GM23248 (cell line): ENCODE data around the gene PRCC. TPM values are rescaled to one million over a fixed set of nuclear protein-coding genes. Genes with fewer than 3 reads are reported as not detected.

Experiments used
- DNase-seq: peaks from one replicate; pipeline ENCODE4 v3.0.0-alpha.2; 2015
- H2AFZ ChIP-seq: fragments of 200-600 bp; sonication (generic); 2 replicates; pipeline ENCODE4 v1.6.1; 2016; ENCODE audit warnings: antibody characterized with exemption
- H3F3A ChIP-seq: fragments of 200-600 bp; sonication (generic); 2 replicates; pipeline ENCODE4 v1.6.1; 2016; ENCODE audit warnings: mild to moderate bottlenecking, antibody characterized with exemption, mixed run types; ENCODE audit not compliant: insufficient read depth
- H3K27ac ChIP-seq: fragments of 200-600 bp; sonication (generic); 2 replicates; pipeline ENCODE4 v1.5.1; 2016; ENCODE audit warnings: mild to moderate bottlenecking
- H3K27me3 ChIP-seq: fragments of 200-600 bp; sonication (generic); replicated peaks from 2 replicates; pipeline ENCODE4 v1.6.1; 2016; ENCODE audit warnings: mild to moderate bottlenecking; ENCODE audit not compliant: insufficient read depth
- H3K36me3 ChIP-seq: fragments of 200-600 bp; sonication (generic); 2 replicates; pipeline ENCODE4 v1.6.1; 2016; ENCODE audit warnings: low read depth, mild to moderate bottlenecking
- H3K4me1 ChIP-seq: fragments of 200-600 bp; sonication (generic); 2 replicates; pipeline ENCODE4 v1.6.1; 2016; ENCODE audit warnings: mild to moderate bottlenecking; ENCODE audit not compliant: insufficient read depth
- H3K4me2 ChIP-seq: fragments of 200-600 bp; sonication (generic); one replicate; pipeline ENCODE4 v1.6.1; 2016; ENCODE audit warnings: mild to moderate bottlenecking; ENCODE audit not compliant: unreplicated experiment
- H3K4me3 ChIP-seq: fragments of 200-600 bp; sonication (generic); 2 replicates; pipeline ENCODE4 v1.5.1; 2016; ENCODE audit warnings: mild to moderate bottlenecking
- H3K79me2 ChIP-seq: fragments of 200-600 bp; sonication (generic); 2 replicates; pipeline ENCODE4 v1.6.1; 2016; ENCODE audit warnings: mild to moderate bottlenecking; ENCODE audit not compliant: insufficient read depth
- H3K9ac ChIP-seq: fragments of 200-600 bp; sonication (generic); 2 replicates; pipeline ENCODE4 v1.6.1; 2016; ENCODE audit warnings: mild to moderate bottlenecking
- H3K9me2 ChIP-seq: fragments of 200-600 bp; sonication (generic); 2 replicates; pipeline ENCODE4 v1.6.1; 2016; ENCODE audit warnings: mixed run types, mild to moderate bottlenecking, moderate library complexity; ENCODE audit not compliant: insufficient read depth
- H3K9me3 ChIP-seq: fragments of 200-600 bp; sonication (generic); one replicate; pipeline ENCODE4 v1.6.1; 2017; ENCODE audit warnings: low read depth
- H4K20me1 ChIP-seq: fragments of 200-600 bp; sonication (generic); 2 replicates; pipeline ENCODE4 v1.6.0; 2016; ENCODE audit not compliant: insufficient read depth
- EZH2 ChIP-seq: fragments of 200-600 bp; sonication (generic); IDR thresholded peaks from 2 replicates; pipeline ENCODE4 v1.6.1; 2018; ENCODE audit warnings: antibody characterized with exemption, mild to moderate bottlenecking; ENCODE audit not compliant: insufficient read depth, poor library complexity, severe bottlenecking
- EZH2phosphoT487 ChIP-seq: fragments of 200-600 bp; sonication (generic); IDR thresholded peaks from 2 replicates; pipeline ENCODE4 v1.6.1; 2018; ENCODE audit warnings: antibody characterized with exemption, moderate library complexity, mild to moderate bottlenecking, low read depth; ENCODE audit not compliant: insufficient read depth
- WGBS, 2 experiments: methylation state at CpG; one replicate each; pipeline ENCODE4 v1.1.6; 2015 to 2017; ENCODE audit warnings: low lambda C conversion rate in 2 of 2, low coverage in 1 of 2; ENCODE audit errors: missing lambda C conversion rate in 2 of 2; 5-methylcytosine and 5-hydroxymethylcytosine counted together
- in situ Hi-C: fragments of 300-500 bp; cut with MboI; formaldehyde crosslinking; loops from 2 replicates; pipeline ENCODE4 v1.15.0; 2020
- polyA plus RNA-seq: library from polyadenylated mRNA; unstranded; fragments of >200 nt; fragmentation: Nextera tagmentation; extraction: Ambion mirVana; gene quantifications from 2 replicates; pipeline ENCODE4 v1.2.1, GENCODE V29; 2016
- total RNA-seq: library from RNA; depleted of rRNA; stranded (reverse); fragments of >200 nt; shearing (Covaris generic); gene quantifications from 2 replicates; pipeline ENCODE4 v1.2.3, GENCODE V29; 2014

PRCC gene
- total and polyA plus RNA-seq, 2 experiments from 2014 or later: 32.4 to 57.0 TPM

DNA sequence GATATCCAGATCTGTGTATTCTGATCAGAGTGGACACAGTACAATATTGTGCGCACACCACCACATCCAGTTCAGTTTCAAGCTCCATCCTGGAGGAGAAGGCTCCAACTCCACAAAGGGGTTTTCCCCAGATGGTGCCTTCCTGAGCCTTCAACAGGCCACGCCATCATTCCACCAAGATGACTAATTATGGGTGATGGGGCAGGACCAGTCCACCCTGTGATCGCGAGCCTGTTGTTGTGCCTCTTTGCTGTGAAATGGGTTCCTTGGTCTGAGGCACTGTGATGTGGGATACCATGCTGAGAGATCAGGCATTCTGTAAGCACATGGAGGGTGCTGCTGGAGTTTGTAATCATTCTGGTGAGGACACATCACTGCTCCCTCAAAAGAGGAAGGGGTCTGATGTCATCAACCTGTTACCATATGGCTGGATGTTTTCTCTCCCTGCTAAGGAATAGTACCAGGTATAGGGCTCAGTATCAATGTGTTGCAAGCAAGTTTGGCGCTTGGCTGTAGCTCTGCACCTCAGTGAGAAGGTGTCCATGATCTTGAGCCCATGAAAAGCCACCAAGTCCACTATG is 56.0 kb downstream of the PRCC start:
- Histone ChIP-seq H3K36me3 (no peaks in the 10 kb centered on the region), H3K4me3 (no peak overlapping the region), H3F3A (0 out of 2 replicates have a peak, but pooled peaks cover 3% of the 10 kb centered on the region), H3K27me3 (no peaks in the 10 kb centered on the region), H4K20me1 (no peaks in the 10 kb centered on the region), H3K4me2 (no peak overlapping the region), H3K79me2 (no peaks in the 10 kb centered on the region), H2AFZ (no peak overlapping the region), H3K4me1 (peaks cover 15% of the 10 kb centered on the region), H3K27ac (no peak overlapping the region), H3K9me3 (no peaks in the 10 kb centered on the region), H3K9me2 (no peaks in the 10 kb centered on the region), H3K9ac (no peak overlapping the region)
- DNase-seq: no peak
- in situ Hi-C loops: no loop called here
- WGBS, 2 experiments: 93 to 95% methylated on average over 5 of the region's 5 CpGs
- TF ChIP-seq EZH2phosphoT487 (no peak), EZH2 (no peak)

DNA sequence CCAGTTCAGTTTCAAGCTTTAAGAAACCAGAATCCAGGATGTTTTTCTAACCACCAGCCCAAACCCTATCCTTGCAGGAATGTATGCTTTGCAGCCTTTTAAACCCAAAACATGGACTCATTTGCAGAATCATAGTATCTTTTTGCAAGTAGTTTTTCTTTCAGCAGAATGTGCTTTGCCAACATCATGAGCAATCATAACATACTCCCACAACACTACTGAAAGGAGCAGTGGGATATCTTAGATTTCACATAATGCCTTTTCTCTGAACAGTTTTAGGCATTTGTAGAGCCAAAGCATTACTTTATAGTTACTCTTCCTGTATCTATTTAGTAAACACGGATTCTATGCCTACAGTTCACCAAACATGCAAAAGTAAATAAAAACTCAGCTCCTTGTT is 59.3 kb downstream of the PRCC start:
- DNase-seq: peak; percentile 55
- Histone ChIP-seq H3K36me3 (no peaks in the 10 kb centered on the region), H3K9me2 (no peaks in the 10 kb centered on the region), H3K79me2 (no peaks in the 10 kb centered on the region), H3K4me1 (peaks cover 13% of the 10 kb centered on the region), H4K20me1 (no peaks in the 10 kb centered on the region), H3K9ac (no peak overlapping the region), H3K27ac (no peak overlapping the region), H3K27me3 (0 out of 2 replicates have a peak, but pooled peaks cover 9% of the 10 kb centered on the region), H3F3A (0 out of 2 replicates have a peak, but pooled peaks cover 3% of the 10 kb centered on the region), H3K4me3 (no peak overlapping the region), H3K9me3 (no peaks in the 10 kb centered on the region), H3K4me2 (no peak overlapping the region), H2AFZ (no peak overlapping the region)
- TF ChIP-seq EZH2 (no peak), EZH2phosphoT487 (no peak)
- WGBS, 2 experiments: 38% methylated on average over 1 of the region's 1 CpG
- in situ Hi-C loops: no loop called here

DNA sequence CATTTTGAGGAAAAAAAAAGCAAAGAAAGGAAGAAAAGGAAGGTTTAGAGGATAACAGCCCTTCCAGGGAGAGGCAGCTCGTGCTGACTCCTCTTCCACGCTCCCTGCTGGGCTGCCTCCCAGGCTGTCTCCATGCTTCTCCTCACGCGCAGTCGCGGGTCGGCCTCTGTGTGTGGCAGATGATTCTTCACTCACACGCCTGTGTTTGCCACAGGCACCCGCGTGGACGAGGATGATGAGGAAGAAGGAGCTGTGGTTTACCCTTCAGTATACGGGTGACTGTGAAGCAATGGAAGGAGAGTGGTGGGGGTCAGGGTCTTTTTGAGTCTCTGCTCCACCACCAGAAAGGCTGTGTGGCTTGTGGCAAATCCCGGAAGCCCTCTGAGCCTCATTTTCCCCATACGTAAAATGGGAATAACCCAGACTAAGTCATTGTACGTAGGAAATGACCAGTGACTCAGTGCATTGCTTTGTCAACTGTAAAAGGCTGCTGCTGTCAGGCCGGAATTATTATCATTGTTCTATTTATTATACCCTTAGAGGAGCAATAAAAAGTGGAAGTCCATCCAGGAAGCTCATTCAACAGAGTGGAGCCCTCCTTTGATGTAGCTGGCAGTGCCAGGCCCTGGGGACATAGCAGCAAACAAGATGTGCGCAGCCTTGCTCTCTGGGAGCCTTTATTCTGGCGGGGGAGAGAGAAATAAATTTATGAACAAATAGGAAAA is 61.2 kb downstream of the PRCC start:
- no peak overlapping the region for H3K27ac ChIP-seq
- DNase-seq: no peak
- H3K27me3 ChIP-seq: 0 out of 2 replicates have a peak, but pooled peaks cover 18% of the 10 kb centered on the region
- no peaks in the 10 kb centered on the region for H3K9me3 ChIP-seq
- H3K4me3 ChIP-seq: no peak overlapping the region
- H3K9ac ChIP-seq: no peak overlapping the region
- H2AFZ ChIP-seq: no peak overlapping the region
- H3K36me3 ChIP-seq: no peaks in the 10 kb centered on the region
- no peaks in the 10 kb centered on the region for H3K79me2 ChIP-seq
- H4K20me1 ChIP-seq: no peaks in the 10 kb centered on the region
- no peak overlapping the region for H3K4me2 ChIP-seq
- in situ Hi-C loops: no loop called here
- no peak for TF ChIP-seq EZH2phosphoT487
- TF ChIP-seq EZH2: no peak
- no peaks in the 10 kb centered on the region for H3K9me2 ChIP-seq
- no peaks in the 10 kb centered on the region for H3K4me1 ChIP-seq
- H3F3A ChIP-seq: no peaks in the 10 kb centered on the region
- 65% methylated on average over 18 of the region's 18 CpGs for WGBS, 2 experiments

DNA sequence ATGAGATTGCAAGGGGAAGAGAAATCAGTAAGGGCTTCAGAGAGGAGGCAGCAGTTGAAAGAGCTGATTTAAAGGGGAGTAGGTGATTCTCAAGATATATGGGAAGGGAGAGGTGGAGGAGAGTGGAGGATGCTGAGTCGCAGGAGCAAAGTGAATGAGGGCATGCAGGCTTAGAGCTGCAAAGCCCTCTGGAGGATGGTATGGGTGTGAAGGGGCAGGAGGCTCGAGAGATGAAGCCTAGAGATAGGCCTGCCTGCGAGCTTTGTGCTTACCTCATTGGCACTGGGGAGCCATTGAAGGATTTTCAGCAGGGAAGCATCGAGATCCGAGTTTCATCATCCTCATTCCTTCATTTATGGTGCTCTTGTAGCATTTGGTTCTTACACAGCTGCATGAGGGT is 65.1 kb downstream of the PRCC start:
- TF ChIP-seq EZH2phosphoT487 (no peak), EZH2 (no peak)
- Histone ChIP-seq H3K9ac (no peak overlapping the region), H3K36me3 (no peaks in the 10 kb centered on the region), H4K20me1 (no peaks in the 10 kb centered on the region), H3K79me2 (no peaks in the 10 kb centered on the region), H3F3A (no peaks in the 10 kb centered on the region), H3K4me3 (no peak overlapping the region), H3K4me2 (no peak overlapping the region), H2AFZ (no peak overlapping the region), H3K9me3 (no peaks in the 10 kb centered on the region), H3K27me3 (peaks cover 18% of the 10 kb centered on the region; the same call in 1 of the 2 replicates), H3K27ac (no peak overlapping the region), H3K9me2 (no peaks in the 10 kb centered on the region), H3K4me1 (no peaks in the 10 kb centered on the region)
- no peak for DNase-seq
- 44 to 46% methylated on average over 5 of the region's 5 CpGs for WGBS, 2 experiments
- in situ Hi-C loops: no loop called here

DNA sequence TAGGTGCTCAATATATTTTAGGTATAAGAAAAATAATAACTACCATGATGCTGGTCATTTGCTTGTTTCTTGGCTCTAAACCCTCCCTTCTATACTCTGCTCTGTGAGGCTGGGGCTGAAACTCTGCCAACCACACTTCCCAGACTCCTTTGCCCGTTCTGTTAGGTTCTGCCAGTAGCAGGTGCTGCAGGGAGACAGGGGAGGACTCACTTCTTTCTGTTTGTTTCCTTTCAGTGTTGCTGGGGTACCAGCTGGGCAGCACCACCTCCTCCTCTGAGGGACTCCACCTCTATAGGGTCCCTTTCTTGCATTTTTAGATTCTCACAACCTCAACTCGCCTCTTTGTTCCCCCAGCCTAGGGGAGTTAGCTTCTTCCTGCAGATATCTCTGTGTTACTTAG is 66.3 kb downstream of the PRCC start:
- H3K27ac ChIP-seq: no peak overlapping the region
- no peak for TF ChIP-seq EZH2phosphoT487
- no peak for TF ChIP-seq EZH2
- no peaks in the 10 kb centered on the region for H3K9me3 ChIP-seq
- H3K36me3 ChIP-seq: no peaks in the 10 kb centered on the region
- no peaks in the 10 kb centered on the region for H4K20me1 ChIP-seq
- no peak overlapping the region for H3K4me2 ChIP-seq
- H3K27me3 ChIP-seq: peaks cover 18% of the 10 kb centered on the region; the same call in 1 of the 2 replicates
- H3K4me3 ChIP-seq: no peak overlapping the region
- H2AFZ ChIP-seq: no peak overlapping the region
- no peaks in the 10 kb centered on the region for H3K79me2 ChIP-seq
- in situ Hi-C loops: no loop called here
- no peaks in the 10 kb centered on the region for H3K4me1 ChIP-seq
- 36 to 45% methylated on average over 2 of the region's 2 CpGs for WGBS, 2 experiments
- no peak overlapping the region for H3K9ac ChIP-seq
- H3F3A ChIP-seq: no peaks in the 10 kb centered on the region
- DNase-seq: no peak
- no peaks in the 10 kb centered on the region for H3K9me2 ChIP-seq
